GM19467 (cell line): ENCODE results near the gene GPR55.
A peak's percentile ranks its signal among the peaks of the same experiment; 100 is the strongest.

Source experiments
- ATAC-seq: cut with Tn5 transposase; IDR thresholded peaks from one replicate; pipeline ENCODE4 v1.9.1; 2021; ENCODE audit warnings: mild to moderate bottlenecking, moderate library complexity; ENCODE audit not compliant: unreplicated experiment

The GPR55 gene

GRCh38 chr2:230951396-230951795 lies 26.4 kb upstream of the GPR55 start:
- ATAC-seq, result no peak

- ATAC-seq, result no peak
These were observed 25.9 kb upstream of the GPR55 start for GRCh38 chr2:230950874-230951339.

GRCh38 chr2:230949966-230950873 lies 25.2 kb upstream of the GPR55 start:
- ATAC-seq, result peak; percentile 50

- ATAC-seq, result peak; percentile 31
These were observed 22.9 kb upstream of the GPR55 start for GRCh38 chr2:230947908-230948365.

GRCh38 chr2:230947235-230947576 lies 22.2 kb upstream of the GPR55 start:
- no peak for ATAC-seq

- ATAC-seq, result no peak
These were observed 21.6 kb upstream of the GPR55 start for GRCh38 chr2:230946429-230947234.

- ATAC-seq, result no peak
These were observed 19.8 kb upstream of the GPR55 start for GRCh38 chr2:230944757-230945372.

- peak; percentile 44 for ATAC-seq
These were observed 19.1 kb upstream of the GPR55 start for GRCh38 chr2:230944123-230944653.

GRCh38 chr2:230942920-230943896 lies 18.2 kb upstream of the GPR55 start:
- ATAC-seq, result peak; percentile 66

- no peak for ATAC-seq
These were observed 17.3 kb upstream of the GPR55 start for GRCh38 chr2:230942371-230942770.

- no peak for ATAC-seq
These were observed 16.4 kb upstream of the GPR55 start for GRCh38 chr2:230941202-230942180.

GRCh38 chr2:230940471-230940815 lies 15.4 kb upstream of the GPR55 start:
- no peak for ATAC-seq

- no peak for ATAC-seq
These were observed 14.8 kb upstream of the GPR55 start for GRCh38 chr2:230939691-230940470.

GRCh38 chr2:230939066-230939591 lies 14.1 kb upstream of the GPR55 start:
- ATAC-seq, result no peak

- ATAC-seq, result no peak
These were observed 13.5 kb upstream of the GPR55 start for GRCh38 chr2:230938516-230939065.

GRCh38 chr2:230938098-230938497 lies 13.1 kb upstream of the GPR55 start:
- ATAC-seq, result no peak

GRCh38 chr2:230937362-230937761 lies 12.3 kb upstream of the GPR55 start:
- no peak for ATAC-seq
